ENCODE measurements around the gene CLIP2.
A peak's percentile ranks its signal among the peaks of the same experiment; 100 is the strongest.
"Not testable (repeated sequence)": the region's sequence is repeated elsewhere in the genome, so short reads cannot be mapped to it uniquely, and the experiment has no call there.

CLIP2 gene

DNA sequence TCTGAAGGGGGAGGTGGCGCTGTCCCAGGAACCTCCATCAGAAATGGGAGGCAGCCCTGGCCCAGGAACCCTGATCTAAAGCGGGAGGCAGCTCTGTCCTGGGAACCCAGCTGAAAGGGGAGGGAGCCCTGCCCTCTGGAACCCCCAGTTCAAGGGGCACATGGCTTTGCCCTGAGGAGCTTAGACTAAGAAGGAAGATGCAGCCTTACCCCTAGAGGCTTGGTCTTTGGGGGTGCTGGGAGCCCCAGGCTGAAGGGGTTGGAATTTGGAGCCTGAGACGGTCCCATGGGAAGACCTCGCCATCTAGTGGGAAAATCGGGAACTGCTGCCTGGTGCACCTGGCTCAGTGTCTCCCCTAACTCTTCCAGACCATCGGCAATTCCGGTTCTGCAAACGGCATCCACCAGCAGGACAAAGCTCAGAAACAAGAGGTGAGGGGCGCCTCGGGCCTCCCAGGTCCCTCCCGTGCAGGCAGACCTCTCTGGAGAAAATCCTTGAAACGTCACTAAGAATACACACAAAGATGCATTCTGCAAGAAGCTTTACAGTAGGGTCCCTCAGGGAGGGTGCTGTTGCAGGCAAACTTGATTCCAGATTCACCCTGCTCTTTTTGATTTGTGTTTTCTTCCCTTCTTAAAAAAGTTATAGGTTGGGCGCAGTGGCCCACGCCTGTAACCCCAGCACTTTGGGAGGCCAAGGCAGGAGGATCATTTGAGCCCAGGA, 112.1 kb downstream of the CLIP2 start:
- DNase-seq, result peak in 53 of 58 donors; percentile 6 to 81 (median 42)

DNA sequence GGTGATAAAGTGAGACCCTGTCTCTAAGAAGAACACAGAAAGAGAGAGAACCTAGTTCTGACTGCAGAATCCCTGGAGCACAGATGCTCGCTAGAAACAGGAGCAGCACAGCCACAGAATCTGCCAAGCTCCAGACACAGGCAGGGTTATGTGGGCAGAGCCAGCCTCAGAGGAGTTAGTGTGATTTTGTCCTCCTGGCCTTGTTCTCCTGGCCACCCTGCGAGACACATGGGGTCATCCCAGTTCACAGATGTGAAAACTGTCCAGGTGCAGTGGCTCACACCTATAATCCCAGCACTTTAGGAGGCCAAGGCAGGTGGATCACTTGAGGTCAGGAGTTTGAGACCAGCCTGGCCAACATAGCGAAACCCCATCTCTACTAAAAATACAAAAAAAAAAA, 113.5 kb downstream of the CLIP2 start:
- not testable (repeated sequence) for DNase-seq

DNA sequence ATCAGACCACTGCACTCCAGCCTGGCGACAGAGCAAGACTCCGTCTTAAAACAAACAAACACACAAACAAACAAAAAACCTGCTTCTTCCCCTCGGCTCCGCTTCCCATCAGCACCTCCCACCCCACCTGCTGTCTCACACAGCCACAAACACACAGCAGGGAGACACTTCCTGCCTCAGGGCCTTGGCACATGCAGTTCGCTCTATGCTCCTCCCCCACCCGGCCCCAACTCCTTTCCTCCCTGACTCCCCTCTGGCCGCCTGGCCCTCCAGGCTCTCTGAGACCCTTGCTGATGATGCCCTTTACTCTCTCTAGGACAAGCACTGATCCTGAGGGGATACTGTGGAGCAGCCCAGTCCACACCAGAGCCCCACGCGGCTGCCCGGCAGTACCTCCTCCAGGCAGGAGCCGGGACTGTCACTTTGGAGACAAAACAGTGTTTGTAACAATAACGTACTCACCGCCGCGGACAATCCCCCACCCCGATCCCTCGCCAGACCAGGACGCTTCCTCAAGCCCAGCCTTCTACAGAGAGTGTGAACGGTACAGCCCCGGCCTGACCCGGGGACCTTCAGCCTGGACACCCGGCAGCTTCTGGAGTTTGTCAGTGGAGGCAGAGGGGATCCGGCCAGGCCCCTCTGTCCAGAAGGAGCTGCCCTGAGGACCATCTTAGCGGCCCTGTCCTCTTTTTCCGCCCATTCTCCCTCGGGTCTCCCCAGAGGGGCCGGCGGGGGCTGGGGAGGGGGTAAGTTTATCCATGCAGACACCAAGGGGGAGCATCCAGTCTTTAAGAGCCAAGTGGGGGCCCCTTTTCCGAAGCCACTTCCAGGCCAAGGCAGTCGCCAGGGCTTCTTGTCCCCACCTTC, 114.5 kb downstream of the CLIP2 start:
- DNase-seq, result no peak

- DNase-seq, result no peak
Measured at GRCh38 chr7:74404388-74404700, 115.1 kb downstream of the CLIP2 start.

- DNase-seq, result no peak
Measured at GRCh38 chr7:74404741-74405140, 115.5 kb downstream of the CLIP2 start.

- DNase-seq, result peak in 2 of 58 donors; percentile 4 to 13
Measured at GRCh38 chr7:74405191-74405898, 116.1 kb downstream of the CLIP2 start.

- DNase-seq, result no peak
Measured at GRCh38 chr7:74405899-74406512, 116.8 kb downstream of the CLIP2 start.

DNA sequence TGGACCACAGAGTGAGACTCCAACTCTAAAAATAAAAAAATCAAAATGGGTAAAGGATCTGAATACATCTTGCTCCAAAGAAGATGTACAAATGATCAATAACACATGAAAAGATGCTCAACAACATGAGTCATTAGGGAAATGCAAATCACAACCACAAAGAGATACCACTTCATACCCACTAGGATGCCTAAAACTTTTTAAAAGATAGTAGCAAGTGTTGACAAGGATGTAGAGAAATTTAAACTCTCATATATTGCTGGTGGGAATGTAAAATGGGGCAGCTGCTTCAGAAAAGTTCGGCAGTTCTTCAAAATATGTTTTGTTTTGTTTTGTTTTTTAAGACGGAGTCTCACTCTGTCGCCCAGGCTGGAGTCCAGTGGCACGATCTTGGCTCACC, 118.8 kb downstream of the CLIP2 start:
- DNase-seq, result no peak

DNA sequence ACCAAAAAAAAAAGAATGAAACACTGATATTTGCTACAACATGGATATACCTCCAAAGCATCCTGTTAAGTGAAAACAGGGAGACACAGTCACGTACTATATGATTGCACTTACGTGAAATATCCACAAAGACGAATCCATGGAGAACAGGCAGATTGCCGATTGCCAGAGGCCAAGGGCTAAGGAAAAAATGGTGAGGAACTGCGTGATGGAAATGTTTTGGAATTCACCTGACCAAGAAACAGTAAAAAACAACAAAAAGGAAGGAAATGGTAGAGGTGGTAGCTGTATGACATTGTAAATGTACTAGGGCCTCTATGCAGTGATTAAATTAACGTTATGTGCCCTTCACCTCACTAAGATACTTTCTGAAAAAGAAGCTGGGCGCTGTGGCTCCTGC, 120.4 kb downstream of the CLIP2 start:
- DNase-seq, result no peak

- DNase-seq, result no peak
Measured at GRCh38 chr7:74410772-74411171, 121.6 kb downstream of the CLIP2 start.

GRCh38 chr7:74411571-74411970, 122.4 kb downstream of the CLIP2 start:
- DNase-seq, result not testable (repeated sequence)

- DNase-seq, result no peak
Measured at GRCh38 chr7:74412056-74412455, 122.8 kb downstream of the CLIP2 start.

DNA sequence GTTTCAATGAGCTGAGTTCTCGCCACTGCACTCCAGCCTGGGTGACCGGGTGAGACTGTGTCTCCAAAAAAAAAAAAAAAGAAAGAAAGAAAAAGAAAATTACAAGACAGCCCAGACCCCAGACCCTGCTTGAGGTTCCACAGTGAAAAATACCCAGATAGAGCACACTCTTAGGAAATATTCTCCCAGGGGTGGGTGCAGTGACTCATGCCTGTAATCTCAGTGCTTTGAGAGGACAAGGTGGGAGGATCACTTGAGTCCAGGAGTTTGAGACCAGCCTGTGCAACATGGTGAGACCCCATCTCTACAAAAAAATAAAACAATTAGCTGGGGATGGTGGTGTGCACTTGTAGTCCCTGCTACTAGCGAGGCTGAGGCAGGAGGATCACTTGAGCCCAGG, 123.4 kb downstream of the CLIP2 start:
- DNase-seq, result no peak

DNA sequence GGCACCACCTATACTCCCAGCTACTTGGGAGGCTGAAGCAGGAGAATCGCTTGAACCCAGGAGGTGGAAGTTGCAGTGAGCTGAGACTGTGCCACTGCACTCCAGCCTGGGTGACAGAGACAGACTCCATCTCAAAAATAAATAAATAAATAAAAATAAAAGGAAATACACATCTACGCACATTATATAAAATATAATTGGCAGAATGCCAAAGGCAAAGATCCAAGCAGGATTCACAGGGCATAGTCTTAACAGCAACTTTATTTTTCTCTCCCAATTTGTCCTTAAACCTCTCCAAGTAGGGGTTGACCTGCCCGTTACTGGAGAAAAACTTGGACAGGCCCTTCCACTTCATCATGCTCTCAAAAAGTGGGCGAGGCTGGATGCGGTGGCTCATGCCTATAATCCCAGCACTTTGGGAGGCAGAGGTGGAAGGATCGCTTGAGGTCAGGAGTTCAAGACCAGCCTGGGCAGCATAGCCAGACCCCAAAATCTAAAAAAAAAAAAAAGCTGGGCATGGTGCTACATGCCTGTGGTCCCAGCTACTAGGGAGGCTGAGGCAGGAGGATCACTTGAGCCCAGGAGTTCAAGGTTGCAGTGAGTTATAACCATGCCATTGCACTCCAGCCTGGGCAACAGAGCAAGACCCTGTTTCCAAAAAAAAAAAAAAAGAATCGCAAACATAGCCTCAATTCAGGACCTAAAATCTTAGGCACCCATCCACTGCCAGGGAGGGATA, 125.6 kb downstream of the CLIP2 start:
- DNase-seq, result not testable (repeated sequence)

DNA sequence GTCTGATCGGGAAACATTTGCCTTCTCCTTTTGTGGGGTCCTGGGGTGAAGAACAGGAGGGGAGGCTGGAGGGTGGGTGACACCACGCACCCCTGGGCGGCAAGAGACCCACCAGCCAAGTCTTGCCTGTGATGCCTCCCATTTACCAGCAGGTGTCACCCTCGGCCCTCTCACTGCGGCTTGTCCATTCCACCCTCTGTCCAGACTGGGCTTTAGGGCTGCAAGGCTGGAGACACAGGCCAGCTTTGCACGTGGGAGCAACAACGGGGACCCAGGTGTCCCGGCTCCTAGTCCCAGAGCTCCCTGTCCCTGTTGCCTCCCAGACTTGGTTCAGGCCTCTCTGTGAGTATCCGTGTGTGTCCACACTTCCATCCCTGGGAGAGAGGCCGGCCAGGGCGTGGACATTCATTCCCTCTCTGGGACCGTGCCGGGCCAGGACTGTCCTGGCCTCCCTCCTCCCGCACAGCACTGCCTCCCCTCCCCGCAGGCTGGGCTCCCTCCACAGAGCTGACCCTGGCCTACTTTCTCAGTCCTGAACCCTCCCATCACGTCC, 128.3 kb downstream of the CLIP2 start:
- DNase-seq, result peak in 53 of 58 donors; percentile 9 to 76 (median 48)

DNA sequence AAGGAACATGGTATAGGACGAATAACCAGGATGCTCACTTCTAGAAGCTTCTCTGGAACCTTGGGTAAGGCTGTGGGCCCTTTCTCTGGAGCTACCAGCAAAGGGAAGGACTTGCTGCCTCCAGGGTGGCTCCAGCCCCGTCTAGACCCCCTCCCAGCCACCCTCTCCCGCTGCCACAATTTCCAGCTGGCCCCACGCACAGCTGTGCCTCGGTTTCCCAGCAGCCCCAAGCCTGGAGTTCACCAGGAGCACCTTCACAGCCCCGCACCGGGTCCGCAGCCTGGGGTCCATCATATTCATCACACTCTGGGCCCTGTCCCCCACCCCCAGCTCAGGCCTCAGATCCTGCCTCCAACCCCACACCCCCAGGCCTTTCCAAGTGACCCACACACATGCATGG, 128.9 kb downstream of the CLIP2 start:
- DNase-seq, result no peak

DNA sequence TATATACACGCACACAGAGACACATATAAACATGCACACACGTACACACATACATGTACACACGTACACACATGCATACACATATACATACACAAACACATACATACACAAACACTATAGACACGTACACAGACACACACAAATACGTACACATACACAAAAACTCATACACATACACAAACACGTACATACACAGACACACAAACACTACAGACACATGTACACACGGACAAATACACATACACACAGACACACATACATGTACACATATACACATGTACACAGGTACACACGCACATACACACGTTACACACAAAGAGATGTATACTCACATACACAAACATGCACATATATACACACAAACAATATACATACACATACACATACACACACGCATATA, 129.3 kb downstream of the CLIP2 start:
- no peak for DNase-seq

- not testable (repeated sequence) for DNase-seq
Measured at GRCh38 chr7:74419232-74419631, 130.0 kb downstream of the CLIP2 start.

GRCh38 chr7:74420006-74420405, 130.8 kb downstream of the CLIP2 start:
- no peak for DNase-seq

DNA sequence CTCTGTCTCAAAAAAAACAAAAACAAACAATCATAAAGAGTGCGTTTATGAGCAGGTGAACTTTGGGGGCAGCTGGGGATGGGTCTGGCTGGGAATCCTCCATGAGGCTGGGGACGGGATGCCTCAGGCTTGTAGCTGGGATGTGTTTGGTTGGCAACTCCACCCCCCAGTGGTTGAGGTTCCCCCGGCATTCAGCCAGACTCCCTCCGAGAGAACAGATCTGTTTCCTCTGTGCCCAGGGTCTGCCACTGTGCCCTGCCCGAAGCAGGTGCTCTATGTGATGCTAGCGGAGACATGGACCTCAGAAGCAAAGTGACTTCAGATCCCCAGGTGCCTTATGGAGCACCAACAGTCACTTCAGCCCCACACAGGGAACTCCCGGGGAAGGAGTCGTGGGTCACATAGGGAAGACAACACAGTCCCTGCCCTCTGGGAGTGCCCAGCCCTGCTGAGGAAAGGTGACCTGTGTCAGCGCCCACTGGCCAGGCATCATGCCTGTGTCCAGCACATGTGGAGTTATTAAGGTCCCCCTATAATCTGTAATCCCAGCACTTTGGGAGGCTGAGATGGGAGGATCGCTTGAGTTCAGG, 135.2 kb downstream of the CLIP2 start:
- no peak for DNase-seq

All from anterior cingulate cortex (tissue), 58 donors.